HG02763 (cell line): ENCODE results near the gene TANGO6.
"Not testable (repeated sequence)": the region's sequence is repeated elsewhere in the genome, so short reads cannot be mapped to it uniquely, and the experiment has no call there.

Source experiments
- ATAC-seq: cut with Tn5 transposase; IDR thresholded peaks from one replicate; pipeline ENCODE4 v1.9.1; 2021; ENCODE audit warnings: mild to moderate bottlenecking, moderate library complexity; ENCODE audit not compliant: unreplicated experiment

The TANGO6 gene

DNA sequence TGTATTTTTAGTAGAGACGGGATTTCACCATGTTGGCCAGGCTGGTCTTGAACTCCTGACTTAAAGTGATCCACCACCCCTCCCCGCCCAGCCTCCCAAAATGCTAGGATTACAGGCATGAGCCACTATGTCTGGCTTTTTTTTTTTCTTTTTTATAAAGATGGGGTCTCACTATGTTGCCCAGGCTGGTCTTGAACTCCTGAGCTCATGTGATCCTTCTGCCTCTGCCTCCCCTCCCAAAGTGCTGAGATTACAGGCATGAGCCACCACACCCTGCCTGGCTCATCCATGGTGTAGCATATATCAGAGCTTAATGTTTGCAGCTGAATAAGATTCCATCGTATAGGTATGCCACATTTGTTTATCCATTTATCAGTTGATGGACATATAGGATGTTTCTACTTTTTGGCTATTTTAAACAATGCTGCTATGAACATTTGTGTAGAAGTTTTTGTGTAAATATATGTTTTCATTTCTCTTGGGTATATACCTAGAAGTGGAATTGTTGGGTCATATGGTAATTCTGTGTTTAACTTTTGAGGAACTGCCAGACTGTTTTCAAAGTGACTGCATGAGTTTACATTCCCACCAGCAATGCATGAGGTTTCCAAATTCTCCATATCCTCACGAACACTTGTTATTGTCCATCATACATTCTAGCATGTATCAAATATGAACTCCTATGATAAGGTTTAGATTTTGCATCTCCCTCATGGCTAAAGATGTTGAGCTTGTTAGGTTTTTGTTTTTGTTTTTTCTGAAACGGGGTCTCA lies 206.5 kb downstream of the TANGO6 start:
- ATAC-seq: no peak

GRCh38 chr16:69051517-69051830 lies 208.1 kb downstream of the TANGO6 start:
- ATAC-seq: not testable (repeated sequence)

DNA sequence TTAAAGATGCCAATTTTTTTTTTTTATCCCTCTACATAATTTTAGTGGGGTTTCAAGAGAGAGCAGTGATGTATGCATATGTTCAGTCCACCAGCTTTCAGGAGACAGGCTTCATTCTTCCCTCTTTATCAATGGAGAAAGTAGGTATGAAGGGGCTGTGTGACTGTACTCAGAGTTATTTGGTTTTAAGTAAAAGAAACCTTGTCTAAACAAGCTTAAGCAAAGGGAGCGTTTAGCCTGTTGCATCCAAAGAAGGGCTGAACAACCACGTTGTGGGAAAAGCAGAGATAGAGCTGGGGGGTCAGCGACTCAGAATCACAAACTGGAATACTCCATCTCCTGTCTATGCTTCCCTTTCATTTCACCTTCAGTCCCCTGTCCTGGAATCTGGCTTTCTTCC lies 211.7 kb downstream of the TANGO6 start:
- no peak for ATAC-seq

DNA sequence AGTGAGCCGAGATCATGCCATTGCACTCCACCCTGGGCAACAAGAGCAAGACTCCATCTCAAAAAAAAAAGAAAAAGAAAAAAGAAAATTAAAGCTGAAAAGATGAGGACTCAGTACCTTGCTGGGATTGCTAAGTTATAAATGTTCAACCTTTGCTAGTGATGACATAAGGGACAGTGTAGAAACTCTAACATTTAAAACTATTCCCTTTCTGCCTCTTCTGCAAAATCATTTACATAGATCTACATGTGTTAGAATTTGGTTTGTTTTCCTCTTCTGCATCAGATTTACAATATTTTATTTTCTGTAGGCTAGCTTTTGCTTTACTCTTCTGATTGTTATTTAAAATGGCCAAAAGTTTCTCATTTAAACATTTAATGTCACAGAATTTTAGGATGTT lies 212.6 kb downstream of the TANGO6 start:
- no peak for ATAC-seq

DNA sequence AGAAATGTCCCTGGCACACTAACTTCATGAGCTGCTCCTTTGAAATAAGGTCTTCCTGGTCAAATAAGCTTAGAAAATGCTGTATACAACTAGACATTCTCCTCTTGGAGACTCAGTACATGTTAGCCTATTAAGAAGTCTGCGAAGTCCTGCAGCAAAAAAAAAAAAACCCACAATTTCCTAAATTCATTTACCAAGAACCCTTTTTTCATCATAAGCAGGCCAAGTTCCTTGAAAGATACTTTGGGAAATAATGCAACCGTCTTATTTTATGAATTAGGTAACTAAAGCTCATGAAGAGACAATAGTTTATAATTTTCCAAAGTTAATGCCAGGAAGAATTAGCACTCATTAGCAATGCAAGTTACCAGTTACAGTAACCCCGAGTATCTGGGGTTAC lies 213.1 kb downstream of the TANGO6 start:
- ATAC-seq: no peak

DNA sequence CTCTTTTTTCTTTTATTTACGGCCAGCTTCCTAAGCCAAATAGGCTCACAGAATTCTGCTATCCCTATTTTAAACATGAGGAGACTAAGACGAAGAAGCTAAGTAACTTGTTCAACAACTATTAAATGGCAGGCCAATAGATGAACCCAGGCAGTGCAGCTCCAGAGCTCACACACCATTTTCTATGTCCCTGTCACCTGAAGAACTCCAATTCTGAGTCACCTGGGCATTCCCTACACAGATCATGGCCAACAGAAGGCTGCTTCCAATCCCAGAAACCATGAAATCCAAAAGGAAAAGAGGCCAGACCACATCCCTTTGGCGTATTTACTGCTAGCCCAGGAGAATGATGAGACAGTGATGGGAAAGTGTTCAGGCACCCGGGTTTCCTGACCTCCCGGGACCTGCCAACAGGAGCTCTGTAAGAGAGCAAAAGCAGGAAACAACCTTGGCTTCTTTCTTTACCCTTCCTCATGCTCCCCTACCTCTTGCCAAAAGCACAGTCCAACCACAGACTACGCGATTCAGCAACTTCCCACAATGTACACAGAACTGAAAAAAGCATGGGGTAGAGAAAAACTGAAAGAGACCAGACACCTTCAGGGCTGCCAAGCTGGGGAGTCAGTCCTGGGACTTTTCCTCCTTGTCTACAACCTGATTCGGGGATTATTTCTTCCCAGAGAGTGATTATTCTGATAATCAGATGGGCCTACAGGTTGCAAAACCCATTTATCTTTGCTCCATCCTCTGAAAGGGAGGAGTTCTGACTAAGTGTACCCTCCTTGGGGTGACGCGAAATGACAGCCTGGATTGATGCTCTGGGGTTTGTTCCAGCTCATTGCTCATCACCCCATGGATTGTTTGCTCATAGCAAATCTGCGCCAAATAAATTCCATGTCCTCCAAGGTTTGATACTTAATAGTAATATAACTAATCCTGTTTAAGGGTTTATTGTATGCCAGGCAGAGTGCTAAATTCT lies 214.4 kb downstream of the TANGO6 start:
- no peak for ATAC-seq

GRCh38 chr16:69063491-69063890 lies 220.2 kb downstream of the TANGO6 start:
- not testable (repeated sequence) for ATAC-seq

DNA sequence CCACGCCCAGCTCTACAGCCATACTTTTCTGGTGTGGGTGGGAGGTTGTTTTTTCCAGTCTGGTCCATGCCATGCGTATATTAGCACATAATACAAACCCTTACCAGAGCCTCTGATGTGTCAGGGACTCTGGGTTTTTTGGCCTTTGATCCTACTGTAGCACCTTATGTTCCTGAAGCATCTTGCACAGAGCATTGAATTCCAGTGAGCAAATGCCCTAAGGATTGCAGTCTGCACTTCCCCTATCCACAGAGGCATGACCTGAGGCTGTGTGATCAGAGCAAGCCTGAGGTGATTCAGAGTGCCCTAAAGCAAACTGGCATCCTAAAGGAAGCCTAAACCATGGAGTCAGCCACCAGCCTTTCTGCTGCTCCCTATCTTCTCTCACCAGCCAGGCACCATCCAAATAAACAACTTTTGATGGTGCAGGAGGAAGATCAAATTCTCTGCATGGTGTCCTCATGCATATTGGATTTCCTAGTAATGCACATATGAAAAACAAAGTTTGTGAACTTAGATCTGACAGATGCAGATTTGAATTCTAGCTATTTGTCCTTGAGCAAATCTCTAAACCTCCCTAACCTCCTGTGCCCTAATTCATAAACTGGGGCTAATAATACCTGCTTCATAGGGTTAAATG lies 220.9 kb downstream of the TANGO6 start:
- ATAC-seq: no peak

- no peak for ATAC-seq
Observed at GRCh38 chr16:69064764-69065313, 221.5 kb downstream of the TANGO6 start.

DNA sequence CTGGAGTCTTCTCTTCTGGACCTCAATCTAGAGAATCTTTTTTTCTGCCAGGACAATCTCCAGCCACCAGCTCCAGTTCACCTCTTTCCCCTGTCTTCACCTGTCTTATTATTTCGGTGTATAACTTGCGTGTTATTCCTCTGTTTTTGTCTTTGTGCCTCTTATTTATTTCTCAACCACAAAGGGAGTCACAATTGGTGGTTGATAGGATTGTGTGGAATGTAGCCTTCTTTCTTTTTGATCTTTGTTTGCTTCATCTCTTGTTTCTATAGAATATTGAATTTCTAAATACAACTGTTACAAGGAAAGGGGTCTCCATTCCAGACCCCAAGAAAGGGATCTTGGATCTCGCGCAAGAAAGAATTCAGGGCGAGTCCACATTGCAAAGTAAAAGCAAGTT lies 226.2 kb downstream of the TANGO6 start:
- no peak for ATAC-seq

DNA sequence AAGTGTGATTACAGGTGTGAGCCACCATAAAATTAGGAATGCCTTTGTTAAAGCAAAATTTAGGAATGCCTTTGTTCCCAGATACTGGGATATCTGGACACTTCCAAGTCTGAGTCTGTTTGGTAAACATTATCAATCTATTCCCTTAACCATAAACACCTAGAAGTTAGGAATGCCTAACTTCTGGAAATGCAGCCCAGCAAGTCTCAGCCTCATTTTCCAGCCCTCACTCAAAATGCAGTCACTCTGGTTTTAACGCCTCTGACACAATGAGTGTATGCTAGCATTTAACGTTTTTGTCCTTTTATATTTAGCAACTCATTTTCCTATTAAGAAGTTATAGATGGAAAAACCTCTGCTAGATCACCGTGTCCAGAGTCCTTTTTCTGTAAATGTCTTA lies 227.7 kb downstream of the TANGO6 start:
- no peak for ATAC-seq

DNA sequence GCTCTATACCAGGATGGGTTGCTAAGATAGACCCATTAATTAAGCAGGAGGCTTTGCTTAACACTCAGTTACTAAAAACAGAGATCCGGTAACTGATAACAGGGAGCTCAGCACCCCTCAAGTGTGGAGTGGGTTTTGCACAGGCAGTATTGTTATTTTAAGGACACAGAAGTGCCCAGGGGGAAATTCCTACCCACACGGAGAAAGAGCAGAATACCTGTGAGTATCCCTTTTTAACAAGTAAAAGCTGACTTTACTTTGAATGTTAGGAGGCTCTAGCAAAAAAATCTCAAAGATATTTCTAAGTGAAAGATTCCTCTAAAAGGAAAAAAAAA lies 229.3 kb downstream of the TANGO6 start:
- no peak for ATAC-seq

DNA sequence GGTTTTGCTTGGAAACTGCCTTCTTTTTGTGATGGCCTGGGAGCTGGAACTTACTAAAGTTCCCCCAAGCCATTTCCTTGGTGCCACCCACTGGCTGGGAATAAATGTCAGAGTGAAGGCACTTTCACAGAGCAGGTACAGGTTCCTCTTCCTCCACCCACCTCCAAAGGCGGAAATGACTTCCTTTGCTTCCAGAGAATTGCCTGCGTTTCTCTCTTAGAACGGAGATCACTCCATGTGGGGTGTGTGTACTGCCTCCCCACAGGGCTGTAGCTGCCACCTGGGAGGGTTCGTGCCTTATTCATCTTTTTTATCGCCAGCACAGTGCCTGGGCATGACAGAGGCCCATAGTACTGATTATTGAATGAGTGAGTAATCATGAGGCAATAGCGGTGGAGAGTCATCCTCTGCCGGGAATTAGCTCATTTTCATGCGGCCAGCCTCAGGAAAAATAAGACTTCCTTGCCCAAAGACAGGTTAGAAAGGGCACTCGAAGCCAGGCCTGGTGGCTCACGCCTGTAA lies 229.9 kb downstream of the TANGO6 start:
- no peak for ATAC-seq

- no peak for ATAC-seq
Observed at GRCh38 chr16:69077251-69077650, 233.9 kb downstream of the TANGO6 start.

GRCh38 chr16:69078073-69078472 lies 234.7 kb downstream of the TANGO6 start:
- ATAC-seq: no peak

DNA sequence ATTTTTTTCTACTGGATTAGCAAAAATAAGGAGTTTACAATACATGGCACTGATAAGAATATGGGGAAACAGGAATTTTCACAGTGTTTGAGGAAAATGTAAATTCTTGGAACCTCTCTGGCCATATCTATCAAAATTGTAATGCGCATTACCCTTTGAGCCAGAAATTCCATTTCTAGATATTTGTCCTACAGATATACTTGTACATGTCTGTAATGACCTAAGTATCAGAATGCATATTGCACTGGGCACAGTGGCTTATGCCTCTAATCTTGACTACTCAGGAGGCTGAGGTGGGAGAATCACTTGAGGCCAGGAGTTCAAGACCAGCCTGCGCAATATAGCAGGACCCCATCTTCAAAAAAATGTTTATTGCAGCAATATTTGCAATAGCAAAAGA lies 236.4 kb downstream of the TANGO6 start:
- ATAC-seq: no peak

GRCh38 chr16:69083306-69083941 lies 240.1 kb downstream of the TANGO6 start:
- ATAC-seq: no peak

GRCh38 chr16:69084289-69084688 lies 241.0 kb downstream of the TANGO6 start:
- no peak for ATAC-seq

DNA sequence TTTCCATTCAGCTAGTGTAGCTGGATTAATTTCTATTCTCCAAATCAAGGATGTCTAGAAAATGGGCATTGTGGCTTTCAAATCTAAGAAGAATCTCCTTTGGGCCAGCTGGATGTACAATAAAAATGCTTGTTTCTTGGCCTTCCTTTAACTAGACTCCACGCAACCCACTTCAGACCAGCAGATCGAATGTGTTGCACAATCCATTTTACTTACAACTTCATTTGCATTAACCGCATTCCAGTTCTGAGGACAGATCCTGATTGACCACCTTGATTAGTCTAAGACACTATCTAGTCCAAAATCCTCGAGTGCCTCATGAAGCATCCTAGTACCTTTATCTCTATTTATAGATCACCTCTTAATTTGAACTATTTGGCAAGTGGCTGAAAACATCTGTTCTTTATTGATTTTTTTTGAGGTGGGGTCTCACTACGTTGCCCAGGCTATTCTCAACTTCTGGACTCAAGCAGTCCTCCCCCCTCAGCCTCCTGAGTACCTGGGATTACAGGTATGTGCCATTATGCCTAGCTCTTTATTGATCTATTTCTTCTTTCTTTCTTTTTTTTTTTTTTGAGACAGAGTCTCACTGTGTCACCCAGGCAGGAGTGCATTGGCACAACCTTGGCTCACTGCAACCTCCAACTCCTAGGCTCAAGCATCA lies 241.8 kb downstream of the TANGO6 start:
- no peak for ATAC-seq

DNA sequence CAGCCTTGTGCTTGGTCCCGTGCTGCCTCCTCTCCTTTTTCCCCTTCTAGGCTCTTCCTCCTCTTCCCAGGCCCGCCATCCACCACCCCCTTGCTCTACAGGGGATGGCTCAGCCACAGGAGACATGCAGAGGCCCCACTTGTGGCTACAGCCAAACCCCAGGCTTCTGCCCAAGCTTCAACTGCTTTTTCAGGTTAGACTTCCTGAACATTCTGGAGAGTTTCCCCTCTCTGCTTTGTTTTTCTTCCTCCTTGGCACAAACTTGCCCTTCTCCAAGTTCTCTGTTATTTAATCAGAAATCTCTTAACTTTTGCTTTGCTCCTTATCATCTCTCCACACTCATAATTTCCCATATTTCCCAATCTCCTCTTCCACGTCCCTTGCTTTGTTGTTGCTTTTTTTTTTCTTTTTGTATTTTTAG lies 243.8 kb downstream of the TANGO6 start:
- ATAC-seq: no peak
